Embryonic facial prominence (tissue), 1 donor: ENCODE data around the gene LDLRAD3.
"Not testable (repeated sequence)": the region's sequence is repeated elsewhere in the genome, so short reads cannot be mapped to it uniquely, and the experiment has no call there.

Experiments
- DNase-seq: peaks from one replicate; pipeline ENCODE4 v3.0.0-alpha.2; 2016; ENCODE audit errors: extremely low spot score

The LDLRAD3 gene

GRCh38 chr11:35992548-35992947, 48.7 kb downstream of the LDLRAD3 start:
- no peak for DNase-seq

- DNase-seq: no peak
Measured at GRCh38 chr11:35994421-35994820, 50.6 kb downstream of the LDLRAD3 start.

- DNase-seq: no peak
Measured at GRCh38 chr11:35995681-35996271, 51.9 kb downstream of the LDLRAD3 start.

- no peak for DNase-seq
Measured at GRCh38 chr11:35997902-35998520, 54.1 kb downstream of the LDLRAD3 start.

GRCh38 chr11:35998634-35999033, 54.8 kb downstream of the LDLRAD3 start:
- no peak for DNase-seq

- DNase-seq: no peak
Measured at GRCh38 chr11:36000616-36001190, 56.8 kb downstream of the LDLRAD3 start.

- DNase-seq: no peak
Measured at GRCh38 chr11:36002196-36002595, 58.3 kb downstream of the LDLRAD3 start.

- no peak for DNase-seq
Measured at GRCh38 chr11:36002796-36003195, 58.9 kb downstream of the LDLRAD3 start.

- DNase-seq: no peak
Measured at GRCh38 chr11:36006556-36006955, 62.7 kb downstream of the LDLRAD3 start.

- DNase-seq: no peak
Measured at GRCh38 chr11:36007127-36007655, 63.3 kb downstream of the LDLRAD3 start.

GRCh38 chr11:36008584-36008983, 64.7 kb downstream of the LDLRAD3 start:
- DNase-seq: no peak

GRCh38 chr11:36009473-36009872, 65.6 kb downstream of the LDLRAD3 start:
- no peak for DNase-seq

GRCh38 chr11:36010010-36010740, 66.3 kb downstream of the LDLRAD3 start:
- no peak for DNase-seq

GRCh38 chr11:36011574-36011973, 67.7 kb downstream of the LDLRAD3 start:
- DNase-seq: no peak

GRCh38 chr11:36012455-36012854, 68.6 kb downstream of the LDLRAD3 start:
- DNase-seq: no peak

- DNase-seq: no peak
Measured at GRCh38 chr11:36012979-36013378, 69.1 kb downstream of the LDLRAD3 start.

GRCh38 chr11:36013446-36013845, 69.6 kb downstream of the LDLRAD3 start:
- DNase-seq: not testable (repeated sequence)

GRCh38 chr11:36013950-36014897, 70.4 kb downstream of the LDLRAD3 start:
- no peak for DNase-seq

- DNase-seq: no peak
Measured at GRCh38 chr11:36014898-36015665, 71.2 kb downstream of the LDLRAD3 start.

GRCh38 chr11:36015799-36016198, 71.9 kb downstream of the LDLRAD3 start:
- no peak for DNase-seq

GRCh38 chr11:36016263-36016662, 72.4 kb downstream of the LDLRAD3 start:
- DNase-seq: no peak
